22Rv1 (cell line): ENCODE data around the gene IGBP1.

Experiments
- CTCF ChIP-seq: fragments of 450-650 bp; IDR thresholded peaks from 2 replicates; pipeline ENCODE4 v1.5.1; 2017; ENCODE audit warnings: mild to moderate bottlenecking
- ZFX ChIP-seq: fragments of 450-650 bp; IDR thresholded peaks from 2 replicates; pipeline ENCODE4 v1.6.1; 2017; ENCODE audit warnings: antibody characterized with exemption, borderline replicate concordance

- no peak for TF ChIP-seq CTCF
- TF ChIP-seq ZFX = no peak
These were observed 35.3 kb downstream of the IGBP1 start for GRCh38 chrX:70168238-70169188.
